ENCODE measurements around the gene CPN1.

DNA sequence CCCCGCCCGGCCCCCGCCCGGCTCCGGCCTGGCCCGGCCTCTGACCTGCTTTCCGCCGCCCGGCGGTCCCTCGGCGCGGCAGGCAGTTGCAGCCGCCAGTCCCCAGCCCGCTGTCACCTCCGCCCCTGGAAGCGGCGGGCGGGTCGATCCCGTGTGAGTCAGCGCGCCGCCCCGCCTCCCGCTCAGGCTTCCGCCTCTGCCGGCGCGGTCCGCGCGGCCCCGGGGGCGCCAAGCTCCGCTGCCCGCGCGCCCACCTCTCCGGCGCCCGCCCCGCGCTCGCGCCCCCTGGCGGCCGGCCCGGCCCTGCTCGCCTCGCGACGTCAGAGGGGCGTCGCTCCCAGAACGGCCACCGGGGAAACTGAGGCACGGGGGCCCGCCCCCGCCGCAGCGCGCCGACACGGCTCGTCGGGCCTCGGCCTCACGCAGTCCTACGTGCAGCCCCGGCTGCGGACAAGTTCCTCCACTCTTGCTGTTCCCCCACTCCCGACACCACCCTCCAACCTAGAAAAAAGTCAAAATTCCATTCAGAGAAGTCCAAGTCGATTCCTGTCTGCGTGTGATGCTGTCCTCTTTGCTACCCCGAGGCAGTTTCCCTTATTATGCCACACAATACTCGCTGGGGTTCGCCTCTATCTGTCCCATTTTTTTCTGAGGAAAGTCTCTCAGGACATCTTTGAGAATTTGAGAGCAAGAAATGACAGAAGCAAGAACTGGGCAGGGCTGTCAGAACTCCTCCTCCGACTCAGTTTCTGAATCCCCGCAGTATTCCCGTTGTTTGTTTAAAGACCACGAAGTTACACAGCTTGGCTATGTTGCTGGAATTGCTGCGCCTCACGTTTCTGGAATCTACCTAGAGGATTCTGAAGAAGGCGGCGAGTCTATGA, 71.6 kb downstream of the CPN1 start, which contains the start of gene DNMBP:
- TF ChIP-seq, protein P1, sequence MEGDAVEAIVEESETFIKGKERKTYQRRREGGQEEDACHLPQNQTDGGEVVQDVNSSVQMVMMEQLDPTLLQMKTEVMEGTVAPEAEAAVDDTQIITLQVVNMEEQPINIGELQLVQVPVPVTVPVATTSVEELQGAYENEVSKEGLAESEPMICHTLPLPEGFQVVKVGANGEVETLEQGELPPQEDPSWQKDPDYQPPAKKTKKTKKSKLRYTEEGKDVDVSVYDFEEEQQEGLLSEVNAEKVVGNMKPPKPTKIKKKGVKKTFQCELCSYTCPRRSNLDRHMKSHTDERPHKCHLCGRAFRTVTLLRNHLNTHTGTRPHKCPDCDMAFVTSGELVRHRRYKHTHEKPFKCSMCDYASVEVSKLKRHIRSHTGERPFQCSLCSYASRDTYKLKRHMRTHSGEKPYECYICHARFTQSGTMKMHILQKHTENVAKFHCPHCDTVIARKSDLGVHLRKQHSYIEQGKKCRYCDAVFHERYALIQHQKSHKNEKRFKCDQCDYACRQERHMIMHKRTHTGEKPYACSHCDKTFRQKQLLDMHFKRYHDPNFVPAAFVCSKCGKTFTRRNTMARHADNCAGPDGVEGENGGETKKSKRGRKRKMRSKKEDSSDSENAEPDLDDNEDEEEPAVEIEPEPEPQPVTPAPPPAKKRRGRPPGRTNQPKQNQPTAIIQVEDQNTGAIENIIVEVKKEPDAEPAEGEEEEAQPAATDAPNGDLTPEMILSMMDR (IDR thresholded peaks at IDR 0.05 in 2 of 3, conservative IDR thresholded peaks at IDR 0.05 in 1 of 3; ENCODE audit: insufficient read depth in 2 of 3, low read depth in 1 of 3, low read length in 3 of 3), result peak; percentile 35 to 69 (median 47); a peak in 4 of 6 replicates
- TF ChIP-seq ZNF24 (IDR thresholded peaks at IDR 0.05), result no peak

All from K562 (cell line).